Panc1 (cell line): ENCODE measurements around the gene MED17. TPM values are rescaled to one million over a fixed set of nuclear protein-coding genes. Genes with fewer than 3 reads are reported as not detected.

Experiments used
- ATAC-seq: fragments of 200-7000 bp; cut with Tn5 transposase; 2 replicates; pipeline ENCODE4 v1.9.1; 2020; ENCODE audit warnings: mild to moderate bottlenecking, moderate library complexity
- BruUV-seq: library from RNA; stranded (reverse); fragments of 400-500 nt; replicated peaks from 2 replicates; lab custom pipeline; 2021; lab: Mats Ljungman, UMichigan
- CTCF ChIA-PET: fragments of 300-600 bp; sonication (Branson Sonifier 250); formaldehyde crosslinking; loops from one replicate; lab custom pipeline; 2022; ENCODE audit warnings: antibody characterized with exemption; lab: Charles Lee
- POLR2A ChIA-PET: fragments of 300-600 bp; sonication (Branson Sonifier 250); formaldehyde crosslinking; loops from one replicate; lab custom pipeline; 2022; ENCODE audit warnings: antibody characterized with exemption; lab: Charles Lee
- DNase-seq: peaks from one replicate; pipeline ENCODE4 v3.0.0-alpha.2; 2010; ENCODE audit warnings: low read depth, low spot score
- H3K27ac ChIP-seq: 2 replicates; pipeline ENCODE4 v1.5.1; 2011; ENCODE audit warnings: mild to moderate bottlenecking, low read length, inconsistent platforms
- H3K27me3 ChIP-seq: fragments of 200-500 bp; sonication (Bioruptor generic); 2 replicates; pipeline ENCODE4 v1.6.0; 2014; ENCODE audit warnings: low read length, inconsistent platforms; ENCODE audit not compliant: control insufficient read depth, insufficient read depth
- H3K36me3 ChIP-seq: fragments of 200-500 bp; sonication (Bioruptor generic); 2 replicates; pipeline ENCODE4 v1.5.1; 2014; ENCODE audit warnings: inconsistent platforms, mild to moderate bottlenecking, low read length, moderate library complexity; ENCODE audit not compliant: control insufficient read depth, insufficient read depth
- H3K4me1 ChIP-seq: 2 replicates; pipeline ENCODE4 v1.5.1; 2011; ENCODE audit warnings: inconsistent platforms, mild to moderate bottlenecking, low read length, moderate library complexity; ENCODE audit not compliant: control insufficient read depth, insufficient read depth
- H3K4me3 ChIP-seq, 2 experiments: 2 replicates each; pipeline ENCODE4 v1.5.1; 2011 to 2012; ENCODE audit warnings: low read depth in 2 of 2, low read length in 2 of 2, mild to moderate bottlenecking in 2 of 2, inconsistent platforms in 1 of 2, moderate library complexity in 1 of 2
- H3K9me3 ChIP-seq: fragments of 200-500 bp; sonication (Bioruptor generic); 2 replicates; pipeline ENCODE4 v1.5.1; 2014; ENCODE audit warnings: low read depth, mild to moderate bottlenecking, inconsistent platforms, low read length, moderate library complexity; ENCODE audit not compliant: control insufficient read depth, insufficient read depth
- POLR2AphosphoS5 ChIP-seq: IDR thresholded peaks from 2 replicates; pipeline ENCODE4 v1.6.1; 2012; ENCODE audit warnings: mild to moderate bottlenecking, low read depth, low read length, moderate library complexity
- SIN3A ChIP-seq: IDR thresholded peaks from 2 replicates; pipeline ENCODE4 v1.6.1; 2012; ENCODE audit warnings: low read depth, mild to moderate bottlenecking, low read length, moderate library complexity, borderline replicate concordance; ENCODE audit not compliant: insufficient read depth
- TCF7L2 ChIP-seq: IDR thresholded peaks from 2 replicates; pipeline ENCODE4 v1.6.1; 2011; ENCODE audit warnings: mild to moderate bottlenecking, low read depth, low read length, inconsistent platforms
- in situ Hi-C: cut with HindIII; loops from 2 replicates; pipeline ENCODE4 v1.10.0; 2016; ENCODE audit warnings: low sequenced_read_pairs, low pct_unique_long_range_greater_than_20kb
- intact Hi-C: fragments of 100-400 bp; cut with micrococcal nuclease; formaldehyde crosslinking; loops from one replicate; pipeline ENCODE4 v1.10.0; 2022; ENCODE audit not compliant: unreplicated experiment
- total RNA-seq: library from RNA; stranded (reverse); gene quantifications from one replicate; pipeline ENCODE4 v1.2.1, GENCODE V29; 2021; ENCODE audit not compliant: unreplicated experiment
- TF ChIP-seq, protein P1 (sequence below): fragments of 450-650 bp; IDR thresholded peaks from 2 replicates; pipeline ENCODE4 v1.5.1; 2017; ENCODE audit warnings: mild to moderate bottlenecking
- TF ChIP-seq, protein P2 (sequence below), 2 experiments: IDR thresholded peaks; 2 replicates each; pipeline ENCODE4 v1.6.1; 2011 to 2012; ENCODE audit warnings: low read depth in 2 of 2, control low read depth in 1 of 2, low read length in 1 of 2, mild to moderate bottlenecking in 1 of 2, moderate library complexity in 1 of 2; ENCODE audit not compliant: insufficient read depth in 1 of 2

The MED17 gene
- total RNA-seq, 1 experiment from 2014 or later, result 52.4 TPM

DNA sequence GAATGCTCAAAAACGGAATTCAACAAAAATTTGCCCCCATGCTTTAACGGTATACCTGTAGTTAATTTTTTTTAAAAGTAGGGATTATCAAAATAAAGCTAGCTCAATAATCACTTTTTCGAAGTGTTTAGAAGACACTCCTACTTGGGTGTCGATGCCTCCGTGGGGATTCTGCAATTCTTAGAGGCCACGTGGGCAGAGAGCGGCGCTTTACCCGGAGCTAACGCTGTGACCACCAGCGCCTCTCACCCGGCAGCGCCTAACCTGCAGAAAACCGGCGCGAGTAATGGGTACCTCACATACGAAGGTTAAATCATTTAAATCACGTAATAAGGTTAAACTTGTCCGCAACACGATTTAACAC lies 43.4 kb upstream of the MED17 start:
- H3K9me3 ChIP-seq, result no peaks in the 10 kb centered on the region
- peak overlapping the region; percentile 72 to 84 for H3K4me3 ChIP-seq
- H3K27me3 ChIP-seq, result no peaks in the 10 kb centered on the region
- ChIA-PET CTCF (interaction anchor here (1.7 kb wide), 1 partner anchor 43 kb away, joined by 6 read pairs; the partner anchor contains the start of gene MED17), POLR2A (interaction anchor here (0.6 to 2.2 kb wide), 5 partner anchors 10 to 388 kb away, joined by 3 to 19 read pairs (median 3); partner anchors contain the start of genes MED17 and PANX1)
- peak; percentile 49 for ATAC-seq
- H3K27ac ChIP-seq, result peak overlapping the region; percentile 97
- in situ Hi-C loops (no loop called here), intact Hi-C loops (no loop called here)
- BruUV-seq, result TSS peak; percentile 81
- no peak for DNase-seq
- H3K36me3 ChIP-seq, result peaks cover 48% of the 10 kb centered on the region
- peaks cover 47% of the 10 kb centered on the region for H3K4me1 ChIP-seq
- TF ChIP-seq POLR2AphosphoS5 (no peak), SIN3A (peak; percentile 32; the same call in 1 of the 2 replicates)

DNA sequence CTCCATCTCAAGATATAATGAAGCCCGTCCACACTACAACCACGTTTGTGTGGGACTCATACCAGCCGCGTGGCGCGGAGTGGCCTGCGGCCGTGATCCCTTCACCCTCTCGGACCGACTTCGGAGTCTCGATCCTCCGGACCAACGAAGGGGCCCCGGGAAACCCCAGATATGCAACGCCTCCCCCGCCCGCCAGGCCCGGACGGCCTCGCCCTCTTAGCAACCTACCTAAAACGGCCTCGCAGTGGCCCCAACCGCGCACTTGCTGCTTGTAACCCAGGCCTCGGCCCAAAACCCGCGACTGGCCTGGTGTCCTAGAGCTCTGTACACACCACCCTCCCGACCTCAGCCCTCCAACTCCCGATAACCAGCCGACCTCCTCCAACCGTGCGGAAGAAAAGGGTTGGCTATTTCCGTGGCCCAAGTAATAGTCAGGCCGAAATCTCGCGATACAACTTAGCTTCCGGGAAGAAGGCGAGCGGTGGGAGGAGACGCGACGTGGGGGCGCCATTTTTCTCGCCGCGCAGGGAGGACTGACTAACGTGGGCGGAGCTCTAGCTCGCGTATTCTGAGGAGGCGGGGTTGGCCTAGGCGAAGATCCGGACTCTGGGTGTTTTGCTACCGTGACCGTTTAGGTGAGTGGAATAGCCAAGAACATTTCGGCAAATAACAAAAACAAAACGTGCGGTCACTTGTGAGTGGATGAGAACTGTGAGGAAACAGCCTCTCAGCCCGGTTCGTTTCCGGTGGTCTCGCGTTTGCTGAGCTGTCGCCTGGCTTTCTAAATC lies 42.8 kb upstream of the MED17 start, which contains the start of the genes C11orf54 and TAF1D:
Gene C11orf54 (plus strand): TSS at position 579 of the 788 bp plus-strand sequence. CDS start 5,722 bp downstream, outside the sequence.
Gene TAF1D (minus strand): TSS at position 402 of the 788 bp plus-strand sequence. CDS start 2,191 bp downstream, outside the sequence.
- intact Hi-C loops, result no loop called here
- ATAC-seq (peak; percentile 88), DNase-seq (peak; percentile 93)
- H3K36me3 ChIP-seq, result peaks cover 42% of the 10 kb centered on the region
- H3K9me3 ChIP-seq, result no peaks in the 10 kb centered on the region
- in situ Hi-C loops, result no loop called here
- peak within 1 kb of the TSS; percentile 72 to 84 for H3K4me3 ChIP-seq
- POLR2A ChIA-PET, result interaction anchor here (0.6 to 2.2 kb wide), 7 partner anchors 10 to 447 kb away, joined by 3 to 19 read pairs (median 3); partner anchors contain the start of genes MED17 and PANX1
- TF ChIP-seq SIN3A (peak; percentile 76), POLR2AphosphoS5 (peak; percentile 100), TCF7L2 (peak; percentile 59; the same call in 1 of the 2 replicates)
- TF ChIP-seq, protein P1, sequence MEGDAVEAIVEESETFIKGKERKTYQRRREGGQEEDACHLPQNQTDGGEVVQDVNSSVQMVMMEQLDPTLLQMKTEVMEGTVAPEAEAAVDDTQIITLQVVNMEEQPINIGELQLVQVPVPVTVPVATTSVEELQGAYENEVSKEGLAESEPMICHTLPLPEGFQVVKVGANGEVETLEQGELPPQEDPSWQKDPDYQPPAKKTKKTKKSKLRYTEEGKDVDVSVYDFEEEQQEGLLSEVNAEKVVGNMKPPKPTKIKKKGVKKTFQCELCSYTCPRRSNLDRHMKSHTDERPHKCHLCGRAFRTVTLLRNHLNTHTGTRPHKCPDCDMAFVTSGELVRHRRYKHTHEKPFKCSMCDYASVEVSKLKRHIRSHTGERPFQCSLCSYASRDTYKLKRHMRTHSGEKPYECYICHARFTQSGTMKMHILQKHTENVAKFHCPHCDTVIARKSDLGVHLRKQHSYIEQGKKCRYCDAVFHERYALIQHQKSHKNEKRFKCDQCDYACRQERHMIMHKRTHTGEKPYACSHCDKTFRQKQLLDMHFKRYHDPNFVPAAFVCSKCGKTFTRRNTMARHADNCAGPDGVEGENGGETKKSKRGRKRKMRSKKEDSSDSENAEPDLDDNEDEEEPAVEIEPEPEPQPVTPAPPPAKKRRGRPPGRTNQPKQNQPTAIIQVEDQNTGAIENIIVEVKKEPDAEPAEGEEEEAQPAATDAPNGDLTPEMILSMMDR, result no peak
- TF ChIP-seq, protein P2, sequence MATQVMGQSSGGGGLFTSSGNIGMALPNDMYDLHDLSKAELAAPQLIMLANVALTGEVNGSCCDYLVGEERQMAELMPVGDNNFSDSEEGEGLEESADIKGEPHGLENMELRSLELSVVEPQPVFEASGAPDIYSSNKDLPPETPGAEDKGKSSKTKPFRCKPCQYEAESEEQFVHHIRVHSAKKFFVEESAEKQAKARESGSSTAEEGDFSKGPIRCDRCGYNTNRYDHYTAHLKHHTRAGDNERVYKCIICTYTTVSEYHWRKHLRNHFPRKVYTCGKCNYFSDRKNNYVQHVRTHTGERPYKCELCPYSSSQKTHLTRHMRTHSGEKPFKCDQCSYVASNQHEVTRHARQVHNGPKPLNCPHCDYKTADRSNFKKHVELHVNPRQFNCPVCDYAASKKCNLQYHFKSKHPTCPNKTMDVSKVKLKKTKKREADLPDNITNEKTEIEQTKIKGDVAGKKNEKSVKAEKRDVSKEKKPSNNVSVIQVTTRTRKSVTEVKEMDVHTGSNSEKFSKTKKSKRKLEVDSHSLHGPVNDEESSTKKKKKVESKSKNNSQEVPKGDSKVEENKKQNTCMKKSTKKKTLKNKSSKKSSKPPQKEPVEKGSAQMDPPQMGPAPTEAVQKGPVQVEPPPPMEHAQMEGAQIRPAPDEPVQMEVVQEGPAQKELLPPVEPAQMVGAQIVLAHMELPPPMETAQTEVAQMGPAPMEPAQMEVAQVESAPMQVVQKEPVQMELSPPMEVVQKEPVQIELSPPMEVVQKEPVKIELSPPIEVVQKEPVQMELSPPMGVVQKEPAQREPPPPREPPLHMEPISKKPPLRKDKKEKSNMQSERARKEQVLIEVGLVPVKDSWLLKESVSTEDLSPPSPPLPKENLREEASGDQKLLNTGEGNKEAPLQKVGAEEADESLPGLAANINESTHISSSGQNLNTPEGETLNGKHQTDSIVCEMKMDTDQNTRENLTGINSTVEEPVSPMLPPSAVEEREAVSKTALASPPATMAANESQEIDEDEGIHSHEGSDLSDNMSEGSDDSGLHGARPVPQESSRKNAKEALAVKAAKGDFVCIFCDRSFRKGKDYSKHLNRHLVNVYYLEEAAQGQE (IDR thresholded peaks at IDR 0.05; ENCODE audit: insufficient read depth in 1 of 2, low read depth in 2 of 2, low read length in 1 of 2), result peak; percentile 46 to 65; a peak in 1 of 4 replicates
- BruUV-seq, result no TSS peak
- CTCF ChIA-PET, result interaction anchor here (1.7 kb wide), 1 partner anchor 43 kb away, joined by 6 read pairs; the partner anchor contains the start of gene MED17
- peak within 1 kb of the TSS; percentile 97 for H3K27ac ChIP-seq
- peaks cover 42% of the 10 kb centered on the region for H3K4me1 ChIP-seq
- no peaks in the 10 kb centered on the region for H3K27me3 ChIP-seq
